Naive thymus-derived CD4-positive, alpha-beta T cell (primary cell): ENCODE results near the gene TNFSF9. TPM values are rescaled to one million over a fixed set of nuclear protein-coding genes. Genes with fewer than 3 reads are reported as not detected.
"Not testable (repeated sequence)": the region's sequence is repeated elsewhere in the genome, so short reads cannot be mapped to it uniquely, and the experiment has no call there.

ENCODE experiments used
- ATAC-seq: fragments of 150-1000 bp; cut with Tn5 transposase; 2 replicates; pipeline ENCODE4 v1.10.0; 2021; ENCODE audit warnings: mild to moderate bottlenecking, moderate library complexity
- CTCF ChIA-PET: fragments of 350-600 bp; sonication (Branson Sonifier 250); formaldehyde crosslinking; loops from one replicate; lab custom pipeline; 2021; ENCODE audit warnings: antibody characterized with exemption; lab: Charles Lee
- POLR2A ChIA-PET: fragments of 350-600 bp; sonication (Branson Sonifier 250); formaldehyde crosslinking; loops from one replicate; lab custom pipeline; 2021; ENCODE audit warnings: antibody characterized with exemption, inconsistent platforms; lab: Charles Lee
- DNase-seq, 9 donors: peaks; one replicate each; pipeline versions ENCODE4 v3.0.0 to v3.0.0-alpha.2; 2020 to 2022; ENCODE audit warnings: mixed read lengths in 1 of 9
- H3K27ac ChIP-seq: one replicate; pipeline ENCODE4 v1.7.0; 2013; ENCODE audit warnings: mild to moderate bottlenecking, low read depth, low read length, moderate library complexity
- H3K27me3 ChIP-seq, 2 donors: one replicate each; pipeline ENCODE4 v1.7.0; 2013; ENCODE audit warnings: low read length in 2 of 2, mild to moderate bottlenecking in 2 of 2, moderate library complexity in 2 of 2; ENCODE audit not compliant: control insufficient read depth in 2 of 2, insufficient read depth in 2 of 2
- H3K36me3 ChIP-seq, 3 experiments: 1 replicate in 2 of 3; 2 replicates in 1 of 3; pipeline ENCODE4 v1.7.0; 2013; ENCODE audit warnings: low read length in 3 of 3, mild to moderate bottlenecking in 3 of 3, moderate library complexity in 1 of 3; ENCODE audit not compliant: insufficient read depth in 3 of 3, control insufficient read depth in 2 of 3
- H3K4me1 ChIP-seq, 2 donors: one replicate each; pipeline ENCODE4 v1.7.0; 2013; ENCODE audit warnings: low read length in 2 of 2, mild to moderate bottlenecking in 2 of 2, moderate library complexity in 1 of 2; ENCODE audit not compliant: control insufficient read depth in 2 of 2, insufficient read depth in 2 of 2
- H3K4me3 ChIP-seq: 2 replicates; pipeline ENCODE4 v1.7.0; 2013; ENCODE audit warnings: mild to moderate bottlenecking, low read length
- H3K9me3 ChIP-seq, 3 experiments: 1 replicate in 2 of 3; 2 replicates in 1 of 3; pipeline ENCODE4 v1.7.0; 2013; ENCODE audit warnings: low read length in 3 of 3; ENCODE audit not compliant: control insufficient read depth in 2 of 3
- H3K27ac Mint-ChIP-seq, 9 donors: one replicate each; pipeline ENCODE4 v1.8.0; 2020 to 2022; ENCODE audit warnings: mixed read lengths in 9 of 9, mild to moderate bottlenecking in 8 of 9, moderate library complexity in 5 of 9, inconsistent platforms in 2 of 9
- H3K27me3 Mint-ChIP-seq, 5 donors: one replicate each; pipeline ENCODE4 v1.8.0; 2021 to 2022; ENCODE audit warnings: mixed read lengths in 5 of 5, mild to moderate bottlenecking in 1 of 5
- H3K36me3 Mint-ChIP-seq, 5 donors: one replicate each; pipeline ENCODE4 v1.8.0; 2020 to 2022; ENCODE audit warnings: mixed read lengths in 5 of 5, mild to moderate bottlenecking in 3 of 5, inconsistent platforms in 1 of 5
- H3K4me1 Mint-ChIP-seq, 7 donors: one replicate each; pipeline ENCODE4 v1.8.0; 2020 to 2022; ENCODE audit warnings: mixed read lengths in 7 of 7, mild to moderate bottlenecking in 3 of 7, inconsistent platforms in 1 of 7
- H3K4me3 Mint-ChIP-seq, 10 donors: one replicate each; pipeline ENCODE4 v1.8.0; 2020 to 2022; ENCODE audit warnings: mild to moderate bottlenecking in 10 of 10, mixed read lengths in 10 of 10, moderate library complexity in 6 of 10, inconsistent platforms in 2 of 10
- H3K9me3 Mint-ChIP-seq, 11 donors: one replicate each; pipeline ENCODE4 v1.8.0; 2020 to 2022; ENCODE audit warnings: mixed read lengths in 11 of 11, mild to moderate bottlenecking in 4 of 11, inconsistent platforms in 1 of 11, moderate library complexity in 1 of 11
- intact Hi-C, 2 donors: fragments of 100-400 bp; cut with micrococcal nuclease; formaldehyde crosslinking; loops; one replicate each; pipeline ENCODE4 v1.15.1; 2023
- polyA plus RNA-seq, 2 donors: library from polyadenylated mRNA; unstranded; fragments of 300-500 nt; fragmentation: Illumina TruSeq; gene quantifications; one replicate each; pipeline ENCODE4 v1.2.3, GENCODE V29; 2021
- total RNA-seq, 6 experiments: library from RNA in 5 of 6; stranded (reverse) in 5 of 6; gene quantifications; 1 replicate in 5 of 6; 2 replicates in 1 of 6; pipeline ENCODE4 v1.2.3 and lab custom pipeline; 2021 to 2026

The TNFSF9 gene
- total and polyA plus RNA-seq, 7 experiments from 2014 or later: 0.38 to 3.9 (median 3.0) TPM; not detected in 3

GRCh38 chr19:6543866-6544347 lies 13.1 kb downstream of the TNFSF9 start:
- Mint-ChIP-seq H3K36me3 (peaks cover 0 to 5% (median 0%) of the 10 kb centered on the region in 5 donors), H3K4me3 (no peak overlapping the region), H3K27me3 (peaks cover 0 to 3% (median 0%) of the 10 kb centered on the region in 5 donors), H3K27ac (peak overlapping the region in 3 of 9 donors; percentile 33 to 59 (median 55)), H3K9me3 (peaks cover 0 to 6% (median 2%) of the 10 kb centered on the region in 11 donors), H3K4me1 (peaks cover 0 to 6% (median 0%) of the 10 kb centered on the region in 7 donors)
- Histone ChIP-seq H3K4me1 (peaks cover 0 to 4% of the 10 kb centered on the region in 2 donors), H3K27me3 (no peaks in the 10 kb centered on the region), H3K4me3 (no peak overlapping the region), H3K27ac (no peak overlapping the region), H3K9me3 (no peaks in the 10 kb centered on the region), H3K36me3 (no peaks in the 10 kb centered on the region)
- ChIA-PET POLR2A (interaction anchor here (0.5 kb wide), 1 partner anchor 818 kb away, joined by 3 read pairs; no protein-coding TSS in a partner anchor), CTCF (interaction anchor here (0.6 kb wide), 1 partner anchor 81 kb away, joined by 4 read pairs; no protein-coding TSS in a partner anchor)
- intact Hi-C loops: no loop called here
- no peak for ATAC-seq
- no peak for DNase-seq

DNA sequence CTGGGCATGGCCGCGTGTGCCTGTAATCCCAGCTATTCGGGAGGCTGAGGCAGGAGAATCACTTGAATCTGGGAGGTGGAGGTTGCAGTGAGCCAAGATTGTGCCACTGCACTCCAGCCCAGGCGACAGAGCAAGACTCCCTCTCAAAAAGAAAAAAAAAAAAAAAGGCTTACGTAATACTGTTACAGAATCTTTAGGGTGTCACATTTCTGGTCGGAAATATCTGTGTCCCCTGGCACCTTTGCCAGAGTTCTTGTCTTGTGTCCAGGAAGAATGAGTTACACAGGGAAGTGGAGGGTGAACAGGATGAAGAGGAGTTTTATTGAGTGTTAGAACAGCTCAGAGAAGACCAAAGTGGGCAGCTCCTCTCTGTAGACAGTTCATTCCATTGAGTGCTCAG lies 19.9 kb downstream of the TNFSF9 start:
- H3K4me1 ChIP-seq: peaks cover 9 to 11% of the 10 kb centered on the region in 2 donors
- H3K27ac ChIP-seq, POLR2A ChIA-PET, H3K27me3 ChIP-seq, H3K4me3 ChIP-seq, H3K27ac Mint-ChIP-seq, ATAC-seq, H3K36me3 ChIP-seq, H3K36me3 Mint-ChIP-seq, H3K9me3 ChIP-seq, DNase-seq, H3K27me3 Mint-ChIP-seq, H3K9me3 Mint-ChIP-seq: not testable (repeated sequence)
- Mint-ChIP-seq H3K4me1 (peaks cover 0 to 16% (median 9%) of the 10 kb centered on the region in 7 donors), H3K4me3 (peak overlapping the region in 1 of 10 donors; percentile 45)
- CTCF ChIA-PET: interaction anchor here (0.6 kb wide), 1 partner anchor 35 kb away, joined by 4 read pairs; no protein-coding TSS in a partner anchor
- intact Hi-C loops: loop anchor here in 1 of 2 donors (5.0 kb wide), 1 partner anchor 42 kb away; the partner anchor contains the start of gene CD70

DNA sequence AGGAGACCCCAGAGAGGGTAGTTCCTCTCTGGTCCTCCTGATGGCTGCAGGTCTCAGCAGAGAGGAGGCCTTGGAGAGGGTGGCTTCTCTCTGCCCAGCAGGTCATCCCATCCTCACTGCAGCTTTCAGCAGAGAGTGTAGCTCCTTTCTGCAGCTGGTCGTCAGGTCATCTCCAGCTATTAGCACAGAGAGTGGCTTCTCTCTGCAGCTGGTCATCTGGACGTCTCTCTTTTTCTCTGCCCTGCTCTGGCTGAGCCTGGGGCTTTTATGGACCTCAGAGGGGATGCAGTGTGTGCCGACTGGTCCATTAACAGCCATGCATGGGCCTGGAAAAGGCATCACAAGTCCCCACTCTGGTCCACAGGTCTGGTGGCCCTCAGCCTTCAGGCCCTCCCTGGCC lies 20.3 kb downstream of the TNFSF9 start:
- H3K27ac Mint-ChIP-seq: no peak overlapping the region
- H3K27me3 Mint-ChIP-seq: peaks cover 0 to 3% (median 0%) of the 10 kb centered on the region in 5 donors
- Histone ChIP-seq H3K4me3 (no peak overlapping the region), H3K9me3 (no peaks in the 10 kb centered on the region), H3K27me3 (no peaks in the 10 kb centered on the region), H3K4me1 (peaks cover 10 to 11% of the 10 kb centered on the region in 2 donors), H3K36me3 (no peaks in the 10 kb centered on the region), H3K27ac (no peak overlapping the region)
- ATAC-seq (no peak), DNase-seq (no peak)
- ChIA-PET CTCF (interaction anchor here (0.6 kb wide), 2 partner anchors 35 to 36 kb away, joined by 4 to 5 read pairs; no protein-coding TSS in a partner anchor), POLR2A (no interaction called here)
- H3K9me3 Mint-ChIP-seq: peaks cover 0 to 6% (median 0%) of the 10 kb centered on the region in 11 donors
- H3K36me3 Mint-ChIP-seq: peaks cover 0 to 5% (median 0%) of the 10 kb centered on the region in 5 donors
- H3K4me1 Mint-ChIP-seq: peaks cover 0 to 16% (median 9%) of the 10 kb centered on the region in 7 donors
- H3K4me3 Mint-ChIP-seq: no peak overlapping the region
- intact Hi-C loops: loop anchor here in 1 of 2 donors (5.0 kb wide), 1 partner anchor 41 kb away; the partner anchor contains the start of gene CD70

- no peaks in the 10 kb centered on the region for H3K36me3 ChIP-seq
- H3K27ac Mint-ChIP-seq: no peak overlapping the region
- H3K9me3 ChIP-seq: no peaks in the 10 kb centered on the region
- peaks cover 0 to 3% (median 0%) of the 10 kb centered on the region in 5 donors for H3K27me3 Mint-ChIP-seq
- intact Hi-C loops: loop anchor here (1.0 to 5.0 kb wide), 2 partner anchors 40 to 184 kb away; partner anchors contain the start of gene CD70 (in 1 of the 2)
- H3K4me1 Mint-ChIP-seq: peaks cover 0 to 16% (median 9%) of the 10 kb centered on the region in 7 donors
- H3K4me1 ChIP-seq: peaks cover 11 to 14% of the 10 kb centered on the region in 2 donors
- H3K27ac ChIP-seq: peak overlapping the region; percentile 21
- peaks cover 0 to 5% (median 0%) of the 10 kb centered on the region in 5 donors for H3K36me3 Mint-ChIP-seq
- POLR2A ChIA-PET: interaction anchor here (1.2 kb wide), 1 partner anchor 21 kb away, joined by 4 read pairs; the partner anchor contains the start of gene TNFSF9
- peaks cover 0 to 4% (median 0%) of the 10 kb centered on the region in 11 donors for H3K9me3 Mint-ChIP-seq
- peak; percentile 31 to 62 (median 56) for DNase-seq
- ATAC-seq: peak; percentile 97
- CTCF ChIA-PET: interaction anchor here (0.6 kb wide), 1 partner anchor 35 kb away, joined by 5 read pairs; no protein-coding TSS in a partner anchor
- peak overlapping the region in 6 of 10 donors; percentile 4 to 47 (median 38) for H3K4me3 Mint-ChIP-seq
- no peak overlapping the region for H3K4me3 ChIP-seq
- no peaks in the 10 kb centered on the region for H3K27me3 ChIP-seq
Measured at GRCh38 chr19:6551607-6552450, 21.0 kb downstream of the TNFSF9 start.

DNA sequence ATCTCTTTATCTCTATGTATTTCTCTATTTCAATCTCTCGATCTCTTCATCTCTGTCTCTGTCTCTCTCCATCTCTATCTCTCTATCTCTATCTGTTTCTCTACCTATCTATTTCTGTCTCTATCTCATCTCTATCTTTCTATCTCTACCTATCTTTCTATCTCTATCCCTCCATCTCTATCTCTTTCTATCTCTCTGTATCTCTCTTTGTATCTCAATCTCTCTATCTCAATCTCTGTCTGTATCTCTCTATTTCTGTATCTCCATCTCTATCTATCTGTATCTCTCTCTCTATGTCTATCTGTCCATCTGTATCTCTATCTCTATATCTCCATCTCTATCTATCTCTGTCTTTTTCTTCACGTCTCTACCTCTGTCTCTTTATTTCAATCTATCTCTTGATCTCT lies 25.2 kb downstream of the TNFSF9 start:
- H3K27me3 Mint-ChIP-seq: peaks cover 0 to 3% (median 0%) of the 10 kb centered on the region in 5 donors
- H3K4me3 Mint-ChIP-seq: no peak overlapping the region
- no peak for DNase-seq
- H3K27ac Mint-ChIP-seq: no peak overlapping the region
- ATAC-seq: no peak
- Histone ChIP-seq H3K4me3 (no peak overlapping the region), H3K9me3 (no peaks in the 10 kb centered on the region), H3K27ac (no peak overlapping the region), H3K27me3 (no peaks in the 10 kb centered on the region), H3K4me1 (peaks cover 11 to 14% of the 10 kb centered on the region in 2 donors), H3K36me3 (no peaks in the 10 kb centered on the region)
- CTCF ChIA-PET: no interaction called here
- H3K9me3 Mint-ChIP-seq: no peaks in the 10 kb centered on the region
- intact Hi-C loops: no loop called here
- POLR2A ChIA-PET: no interaction called here
- H3K36me3 Mint-ChIP-seq: no peaks in the 10 kb centered on the region
- peaks cover 0 to 11% (median 6%) of the 10 kb centered on the region in 7 donors for H3K4me1 Mint-ChIP-seq

GRCh38 chr19:6556480-6557195 lies 25.8 kb downstream of the TNFSF9 start:
- ATAC-seq: no peak
- no peaks in the 10 kb centered on the region for H3K9me3 ChIP-seq
- Mint-ChIP-seq H3K9me3 (no peaks in the 10 kb centered on the region), H3K27ac (no peak overlapping the region), H3K4me3 (no peak overlapping the region), H3K27me3 (peaks cover 0 to 4% (median 0%) of the 10 kb centered on the region in 5 donors), H3K36me3 (no peaks in the 10 kb centered on the region), H3K4me1 (peaks cover 0 to 11% (median 6%) of the 10 kb centered on the region in 7 donors)
- POLR2A ChIA-PET: no interaction called here
- peak in 1 of 9 donors; percentile 37 for DNase-seq
- intact Hi-C loops: no loop called here
- peaks cover 5 to 12% of the 10 kb centered on the region in 2 donors for H3K4me1 ChIP-seq
- H3K4me3 ChIP-seq: no peak overlapping the region
- CTCF ChIA-PET: interaction anchor here (0.6 kb wide), 1 partner anchor 785 kb away, joined by 3 read pairs; no protein-coding TSS in a partner anchor
- no peak overlapping the region for H3K27ac ChIP-seq
- H3K36me3 ChIP-seq: no peaks in the 10 kb centered on the region
- H3K27me3 ChIP-seq: no peaks in the 10 kb centered on the region
